GM18873 (cell line): ENCODE results near the gene USPL1.

Experiments
- ATAC-seq: cut with Tn5 transposase; IDR thresholded peaks from one replicate; pipeline ENCODE4 v1.9.1; 2021; ENCODE audit warnings: mild to moderate bottlenecking, moderate library complexity, moderate number of reproducible peaks; ENCODE audit not compliant: unreplicated experiment, low FRiP score

Gene USPL1

GRCh38 chr13:30692113-30692512 is 74.4 kb downstream of the USPL1 start:
- ATAC-seq: no peak

DNA sequence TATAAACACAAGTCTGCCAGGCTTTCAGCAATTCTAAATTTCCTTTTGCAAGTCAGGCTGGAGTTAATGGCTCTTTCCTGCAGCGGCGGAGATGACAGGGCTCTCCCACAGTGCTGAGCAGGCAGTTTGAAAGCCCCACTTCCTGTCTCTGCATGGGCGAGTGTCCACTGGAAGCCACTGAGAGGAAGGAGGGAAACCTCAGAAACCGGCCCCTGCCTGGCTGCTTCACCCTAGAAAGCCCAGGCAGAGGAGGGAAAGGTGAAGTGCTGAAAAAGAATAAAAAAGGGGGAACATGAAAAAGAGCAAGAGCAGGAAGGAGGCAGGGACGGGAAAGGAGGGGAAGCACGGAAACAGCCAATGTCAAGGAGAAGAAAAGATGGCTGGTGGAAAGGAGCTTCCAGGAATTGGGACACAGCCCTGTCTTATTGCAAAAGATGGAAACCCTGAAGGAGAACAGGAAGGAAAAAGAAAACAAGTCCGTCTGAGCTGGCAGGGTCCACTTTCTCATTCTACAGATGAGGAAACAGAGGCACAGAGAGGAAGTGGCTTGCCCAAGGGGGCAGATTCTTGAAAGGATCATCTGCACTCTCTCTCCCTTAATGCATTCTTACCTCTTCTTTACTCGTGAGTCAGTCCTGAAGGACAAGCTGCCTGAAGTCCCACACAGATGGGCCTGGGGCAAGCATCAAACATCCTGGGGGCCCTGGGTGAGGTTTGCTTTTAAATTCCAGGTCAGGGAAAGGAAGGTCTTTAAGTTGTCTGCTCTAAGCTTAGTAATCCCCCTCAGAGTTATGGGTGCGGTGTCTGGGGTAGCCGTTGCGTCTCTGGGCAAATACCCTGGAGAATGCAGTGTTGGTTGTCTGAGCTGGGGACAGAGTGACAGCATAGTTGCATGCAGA is 78.8 kb downstream of the USPL1 start:
- no peak for ATAC-seq

GRCh38 chr13:30697177-30697953 is 79.6 kb downstream of the USPL1 start:
- ATAC-seq: no peak

DNA sequence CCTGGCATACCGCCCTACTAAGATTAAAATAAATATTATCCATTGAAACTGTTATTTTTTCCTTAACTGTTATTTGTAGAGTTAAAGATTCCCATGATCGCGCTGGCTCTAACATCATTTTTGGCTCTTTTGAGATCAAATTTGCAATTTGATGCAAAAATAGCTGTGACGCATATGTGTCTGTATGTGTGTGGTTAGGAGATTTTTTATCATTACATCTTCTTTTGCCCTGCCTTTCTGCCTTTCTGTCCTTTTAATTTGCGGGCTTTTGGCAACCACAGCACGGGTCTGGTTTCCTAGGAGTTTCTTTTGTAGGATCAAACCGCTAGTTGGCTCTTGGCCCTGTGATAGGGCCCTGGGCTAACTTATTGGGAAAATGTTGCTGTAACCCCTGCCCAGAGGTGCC is 80.3 kb downstream of the USPL1 start:
- ATAC-seq: no peak

GRCh38 chr13:30698488-30699005 is 80.8 kb downstream of the USPL1 start:
- no peak for ATAC-seq

DNA sequence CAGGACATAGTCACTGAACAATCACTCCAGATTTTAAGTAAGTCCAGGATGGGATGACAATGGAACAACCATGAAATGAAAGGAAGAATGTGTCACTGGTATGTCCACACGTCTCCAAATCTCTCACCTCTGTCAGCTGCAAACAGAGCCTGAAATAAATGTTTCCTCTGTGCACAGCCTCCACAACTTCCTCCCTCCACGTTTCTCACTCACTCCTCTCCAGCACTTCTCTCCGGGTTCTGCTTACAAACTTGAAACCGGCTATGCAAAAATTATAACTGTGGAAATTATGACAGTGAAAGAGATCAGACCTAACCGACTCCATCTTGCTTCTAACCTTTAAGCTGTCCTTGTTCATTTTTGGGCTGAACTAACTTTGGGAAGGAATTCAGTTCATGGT is 82.6 kb downstream of the USPL1 start:
- no peak for ATAC-seq

GRCh38 chr13:30702006-30702405 is 84.3 kb downstream of the USPL1 start:
- ATAC-seq: no peak

- no peak for ATAC-seq
Observed at GRCh38 chr13:30704596-30704995, 86.9 kb downstream of the USPL1 start.

- ATAC-seq: no peak
Observed at GRCh38 chr13:30705680-30706079, 88.0 kb downstream of the USPL1 start.

- no peak for ATAC-seq
Observed at GRCh38 chr13:30708541-30708940, 90.8 kb downstream of the USPL1 start.
